GM12878 (cell line): ENCODE results near the gene USP31. TPM values are rescaled to one million over a fixed set of nuclear protein-coding genes. Genes with fewer than 3 reads are reported as not detected.

ENCODE experiments used
- ATAC-seq: fragments of 200-7000 bp; cut with Tn5 transposase; 3 replicates; pipeline ENCODE4 v1.9.1; 2020; ENCODE audit warnings: mild to moderate bottlenecking, moderate library complexity
- BruUV-seq: library from RNA; stranded (reverse); fragments of 400-500 nt; replicated peaks from 2 replicates; lab custom pipeline; 2021; lab: Mats Ljungman, UMichigan
- CTCF ChIA-PET: fragments of 300-600 bp; sonication (Branson Sonifier 250); formaldehyde crosslinking; extraction: SDS; loops from one replicate; lab custom pipeline; 2021; ENCODE audit warnings: inconsistent platforms; lab: Yijun Ruan, JAX
- POLR2A ChIA-PET: fragments of 350-600 bp; formaldehyde crosslinking; extraction: SDS; loops from one replicate; lab custom pipeline; 2021; ENCODE audit warnings: inconsistent platforms; lab: Charles Lee
- RAD21 ChIA-PET: fragments of 300-600 bp; sonication (Branson Sonifier 250); formaldehyde crosslinking; loops from one replicate; lab custom pipeline; 2023; ENCODE audit warnings: antibody characterized with exemption; ENCODE audit not compliant: unreplicated experiment; lab: Charles Lee
- SMC1A ChIA-PET: fragments of 300-600 bp; sonication (Branson Sonifier 250); formaldehyde crosslinking; loops from one replicate; lab custom pipeline; 2023; ENCODE audit not compliant: unreplicated experiment, uncharacterized antibody; lab: Charles Lee
- DNase-seq: peaks from one replicate; pipeline ENCODE4 v3.0.0-alpha.2; 2011; ENCODE audit warnings: low read depth, low spot score
- FAIRE-seq: peaks from 3 replicates; lab custom pipeline; 2011; peaks lifted over from hg19 to GRCh38; lab: Jason Lieb, UNC
- H2AFZ ChIP-seq: 2 replicates; pipeline ENCODE4 v1.6.0; 2011; ENCODE audit warnings: low read depth, low read length, control low read depth; ENCODE audit not compliant: control insufficient read depth
- H3K27ac ChIP-seq: 2 replicates; pipeline ENCODE4 v1.5.1; 2011; ENCODE audit warnings: control low read depth; ENCODE audit not compliant: control insufficient read depth, insufficient read depth
- H3K27me3 ChIP-seq, 2 experiments: replicated peaks in 1 of 2; 2 replicates each; pipeline versions ENCODE4 v1.6.0 to v1.6.1; 2011; ENCODE audit warnings: low read length in 1 of 2; ENCODE audit not compliant: control insufficient read depth in 2 of 2, insufficient read depth in 2 of 2
- H3K36me3 ChIP-seq, 2 experiments: 2 replicates each; pipeline ENCODE4 v1.5.1; 2011; ENCODE audit warnings: low read length in 1 of 2; ENCODE audit not compliant: control insufficient read depth in 2 of 2, insufficient read depth in 2 of 2
- H3K4me1 ChIP-seq: 2 replicates; pipeline ENCODE4 v1.6.1; 2011; ENCODE audit warnings: mild to moderate bottlenecking, low read length, moderate library complexity, mixed read lengths; ENCODE audit not compliant: control insufficient read depth, insufficient read depth
- H3K4me2 ChIP-seq: 2 replicates; pipeline ENCODE4 v1.6.0; 2011; ENCODE audit warnings: control low read depth; ENCODE audit not compliant: control insufficient read depth, insufficient read depth
- H3K4me3 ChIP-seq: fragments of 200-600 bp; sonication (generic); 2 replicates; pipeline ENCODE4 v1.5.1; 2016
- H3K79me2 ChIP-seq: 2 replicates; pipeline ENCODE4 v1.6.0; 2011; ENCODE audit warnings: low read length; ENCODE audit not compliant: control insufficient read depth, insufficient read depth
- H3K9ac ChIP-seq: 2 replicates; pipeline ENCODE4 v1.8.0; 2011; ENCODE audit warnings: low read length, control low read depth, mixed read lengths; ENCODE audit not compliant: control insufficient read depth, insufficient read depth
- H3K9me3 ChIP-seq: replicated peaks from 3 replicates; pipeline ENCODE4 v1.5.1; 2011; ENCODE audit warnings: mild to moderate bottlenecking, low read length; ENCODE audit not compliant: control insufficient read depth, insufficient read depth
- H4K20me1 ChIP-seq: 2 replicates; pipeline ENCODE4 v1.6.0; 2011; ENCODE audit not compliant: control insufficient read depth, insufficient read depth
- CHD1 ChIP-seq: IDR thresholded peaks from 2 replicates; pipeline ENCODE4 v1.6.1; 2012; ENCODE audit warnings: low read depth, low read length, improper control_type of control experiment
- E2F8 ChIP-seq: fragments of 450-650 bp; IDR thresholded peaks from 2 replicates; pipeline ENCODE4 v1.6.1; 2018; ENCODE audit warnings: mild to moderate bottlenecking, low read depth, moderate library complexity; ENCODE audit not compliant: partially characterized antibody
- FOS ChIP-seq: IDR thresholded peaks from 3 replicates; pipeline ENCODE4 v1.6.1; 2011; ENCODE audit warnings: borderline replicate concordance; ENCODE audit not compliant: insufficient read length; ENCODE audit errors: extremely low read depth
- HCFC1 ChIP-seq: fragments of 150-350 bp; IDR thresholded peaks from 2 replicates; pipeline ENCODE4 v1.6.1; 2014; ENCODE audit warnings: low read length
- IKZF2 ChIP-seq, 2 experiments: fragments of 450-650 bp; IDR thresholded peaks; 2 replicates each; pipeline ENCODE4 v1.6.1; 2017; ENCODE audit warnings: mild to moderate bottlenecking in 2 of 2, moderate library complexity in 2 of 2
- MLLT1 ChIP-seq: fragments of 450-650 bp; IDR thresholded peaks from 2 replicates; pipeline ENCODE4 v1.6.1; 2016; ENCODE audit warnings: mild to moderate bottlenecking
- MYC ChIP-seq: IDR thresholded peaks from 2 replicates; pipeline ENCODE4 v1.6.1; 2011; ENCODE audit warnings: mild to moderate bottlenecking, low read length, moderate library complexity, inconsistent platforms; ENCODE audit not compliant: insufficient read depth, insufficient replicate concordance, insufficient read length, severe bottlenecking
- NFYA ChIP-seq: IDR thresholded peaks from 2 replicates; pipeline ENCODE4 v1.6.1; 2011; ENCODE audit warnings: low read depth, mild to moderate bottlenecking, low read length, improper control_type of control experiment, borderline replicate concordance
- NR2F1 ChIP-seq: fragments of 450-650 bp; conservative IDR thresholded peaks from 2 replicates; pipeline ENCODE4 v1.6.1; 2017; ENCODE audit warnings: mild to moderate bottlenecking
- RELB ChIP-seq: fragments of 450-650 bp; IDR thresholded peaks from 2 replicates; pipeline ENCODE4 v1.6.1; 2017; ENCODE audit warnings: low read depth, mild to moderate bottlenecking, moderate library complexity
- YY1 ChIP-seq: IDR thresholded peaks from 2 replicates; pipeline ENCODE4 v1.6.1; 2011; ENCODE audit warnings: low read depth, mild to moderate bottlenecking, low read length
- ZBED1 ChIP-seq: IDR thresholded peaks from 2 replicates; pipeline ENCODE4 v1.6.1; 2016; ENCODE audit warnings: borderline replicate concordance
- ZNF592 ChIP-seq: fragments of 450-650 bp; IDR thresholded peaks from 2 replicates; pipeline ENCODE4 v1.6.1; 2017; ENCODE audit warnings: mild to moderate bottlenecking, moderate library complexity
- in situ Hi-C: fragments of 300-500 bp; cut with MboI; formaldehyde crosslinking; loops from 9 replicates; pipeline ENCODE4 v1.14.3; 2018; ENCODE audit warnings: mixed read lengths
- intact Hi-C: fragments of 100-400 bp; cut with micrococcal nuclease; formaldehyde crosslinking; loops from one replicate; pipeline ENCODE4 v1.14.2; 2022; ENCODE audit not compliant: unreplicated experiment
- polyA plus RNA-seq, 11 experiments: library from polyadenylated mRNA; depleted of rRNA in 4 of 11; unstranded in 6 of 11; stranded (reverse) in 5 of 11; fragments of >200 nt; fragmentation: Nextera tagmentation in 4 of 11; fragmentation: Illumina TruSeq in 1 of 11; extraction: Ambion mirVana in 4 of 11; extraction: Trizol in 1 of 11; gene quantifications; 1 replicate in 1 of 11; 2 replicates in 10 of 11; pipeline versions ENCODE4 v1.2.1 to v1.2.3, GENCODE V29; 2011 to 2016; ENCODE audit warnings: inconsistent platforms in 2 of 11, missing spikeins in 2 of 11, low read depth in 1 of 11
- total RNA-seq, 4 experiments: library from RNA; depleted of rRNA in 3 of 4; stranded (reverse); fragments of >200 nt in 3 of 4; fragmentation: Illumina TruSeq in 1 of 4; extraction: Trizol in 1 of 4; gene quantifications; 2 replicates each; pipeline versions ENCODE4 v1.2.1 to v1.2.3, GENCODE V29; 2013 to 2021

USP31 gene
- total and polyA plus RNA-seq, 10 of the 15 experiments (the other 5 are each of a cell fraction or from before 2014, with no cell fraction given): 0.87 to 6.5 (median 3.2) TPM

- ATAC-seq (no peak), FAIRE-seq (no peak), DNase-seq (no peak)
- TF ChIP-seq FOS (no peak), ZNF592 (no peak), ZBED1 (no peak), MLLT1 (no peak), RELB (no peak), NR2F1 (no peak), YY1 (no peak), E2F8 (no peak), NFYA (no peak), MYC (no peak), CHD1 (no peak), HCFC1 (no peak), IKZF2 (IDR thresholded peaks at IDR 0.05) (no peak)
- no peak overlapping the region for H2AFZ ChIP-seq
- H3K27ac ChIP-seq: no peak overlapping the region
- no TSS peak for BruUV-seq
- SMC1A ChIA-PET: interaction anchor here (1.8 kb wide), 1 partner anchor 260 kb away, joined by 8 read pairs; no protein-coding TSS in a partner anchor
- H3K27me3 ChIP-seq: no peaks in the 10 kb centered on the region; a peak in 1 of 4 replicates
- H3K79me2 ChIP-seq: no peaks in the 10 kb centered on the region
- POLR2A ChIA-PET: no interaction called here
- intact Hi-C loops (loop anchor here (10.0 kb wide), 1 partner anchor 61 kb away; no protein-coding TSS in a partner anchor), in situ Hi-C loops (loop anchor here (5.0 kb wide), 1 partner anchor 257 kb away; no protein-coding TSS in a partner anchor)
- RAD21 ChIA-PET: interaction anchor here (0.7 to 1.4 kb wide), 4 partner anchors 251 to 552 kb away, joined by 3 to 6 read pairs (median 4); no protein-coding TSS in a partner anchor
- H3K36me3 ChIP-seq: no peaks in the 10 kb centered on the region
- H3K4me1 ChIP-seq: no peaks in the 10 kb centered on the region
- no peak overlapping the region for H3K9ac ChIP-seq
- H3K9me3 ChIP-seq: no peaks in the 10 kb centered on the region
- H3K4me2 ChIP-seq: no peak overlapping the region
- H4K20me1 ChIP-seq: no peaks in the 10 kb centered on the region
- CTCF ChIA-PET: interaction anchor here (13.5 kb wide), 1 partner anchor 260 kb away, joined by 470 read pairs; no protein-coding TSS in a partner anchor
- H3K4me3 ChIP-seq: no peak overlapping the region
Measured at GRCh38 chr16:23175651-23176050, 26.4 kb upstream of the USP31 start.
